Fibroblast of mammary gland (primary cell): ENCODE data around the gene C21orf91.
A peak's percentile ranks its signal among the peaks of the same experiment; 100 is the strongest.

Experiments used
- DNase-seq: peaks from one replicate; pipeline ENCODE4 v3.0.0-alpha.2; 2010; ENCODE audit warnings: low read depth
- H3K4me3 ChIP-seq: 2 replicates; pipeline ENCODE4 v1.5.1; 2011; ENCODE audit warnings: low read depth, mild to moderate bottlenecking, low read length, moderate library complexity; ENCODE audit not compliant: control insufficient read depth
- TF ChIP-seq, protein P1 (sequence below): conservative IDR thresholded peaks from 2 replicates; pipeline ENCODE4 v1.5.1; 2011; ENCODE audit warnings: low read depth, low read length, inconsistent platforms; ENCODE audit not compliant: control insufficient read depth, insufficient read depth

Gene C21orf91

DNA sequence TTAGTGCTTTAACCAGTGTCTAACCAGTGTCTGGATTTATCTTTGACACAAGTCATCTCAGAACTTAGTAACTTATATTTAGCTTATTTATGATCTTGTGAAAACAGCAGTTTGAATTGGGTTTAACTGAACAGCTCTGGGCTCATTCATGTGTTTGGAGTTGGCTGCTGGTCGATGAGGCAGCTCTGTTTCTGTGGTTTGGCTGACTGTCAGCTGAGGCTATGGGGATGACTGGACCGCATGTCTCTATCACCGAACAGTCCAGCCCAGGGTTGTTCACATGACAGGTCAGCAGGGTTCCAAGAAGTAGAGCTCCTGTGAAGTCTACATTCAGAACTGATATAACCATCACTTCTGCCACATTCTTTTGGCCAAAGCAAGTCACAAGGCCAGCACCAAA, 29.1 kb upstream of the C21orf91 start:
- no peak overlapping the region for H3K4me3 ChIP-seq
- peak; percentile 98 for DNase-seq
- TF ChIP-seq, protein P1, sequence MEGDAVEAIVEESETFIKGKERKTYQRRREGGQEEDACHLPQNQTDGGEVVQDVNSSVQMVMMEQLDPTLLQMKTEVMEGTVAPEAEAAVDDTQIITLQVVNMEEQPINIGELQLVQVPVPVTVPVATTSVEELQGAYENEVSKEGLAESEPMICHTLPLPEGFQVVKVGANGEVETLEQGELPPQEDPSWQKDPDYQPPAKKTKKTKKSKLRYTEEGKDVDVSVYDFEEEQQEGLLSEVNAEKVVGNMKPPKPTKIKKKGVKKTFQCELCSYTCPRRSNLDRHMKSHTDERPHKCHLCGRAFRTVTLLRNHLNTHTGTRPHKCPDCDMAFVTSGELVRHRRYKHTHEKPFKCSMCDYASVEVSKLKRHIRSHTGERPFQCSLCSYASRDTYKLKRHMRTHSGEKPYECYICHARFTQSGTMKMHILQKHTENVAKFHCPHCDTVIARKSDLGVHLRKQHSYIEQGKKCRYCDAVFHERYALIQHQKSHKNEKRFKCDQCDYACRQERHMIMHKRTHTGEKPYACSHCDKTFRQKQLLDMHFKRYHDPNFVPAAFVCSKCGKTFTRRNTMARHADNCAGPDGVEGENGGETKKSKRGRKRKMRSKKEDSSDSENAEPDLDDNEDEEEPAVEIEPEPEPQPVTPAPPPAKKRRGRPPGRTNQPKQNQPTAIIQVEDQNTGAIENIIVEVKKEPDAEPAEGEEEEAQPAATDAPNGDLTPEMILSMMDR, result no peak

DNA sequence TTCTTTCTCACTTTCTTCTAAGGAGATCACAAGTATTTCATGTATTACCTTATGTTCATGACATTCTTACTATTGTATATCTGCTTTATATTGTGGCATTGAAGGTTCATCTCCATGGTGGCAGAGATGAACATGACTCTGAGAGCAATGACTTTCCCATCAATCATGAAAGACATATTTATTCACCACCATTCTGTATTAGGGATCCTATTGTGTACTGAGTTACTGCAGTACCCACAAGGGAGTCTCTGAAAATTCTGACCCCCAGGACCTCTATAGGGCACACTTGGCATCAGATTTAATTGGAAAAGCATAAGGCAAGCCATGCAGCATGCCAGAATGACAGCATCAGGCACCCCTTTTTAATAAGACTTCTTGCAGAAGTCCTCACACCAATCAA, 21.9 kb upstream of the C21orf91 start:
- TF ChIP-seq, protein P1, result no peak

DNA sequence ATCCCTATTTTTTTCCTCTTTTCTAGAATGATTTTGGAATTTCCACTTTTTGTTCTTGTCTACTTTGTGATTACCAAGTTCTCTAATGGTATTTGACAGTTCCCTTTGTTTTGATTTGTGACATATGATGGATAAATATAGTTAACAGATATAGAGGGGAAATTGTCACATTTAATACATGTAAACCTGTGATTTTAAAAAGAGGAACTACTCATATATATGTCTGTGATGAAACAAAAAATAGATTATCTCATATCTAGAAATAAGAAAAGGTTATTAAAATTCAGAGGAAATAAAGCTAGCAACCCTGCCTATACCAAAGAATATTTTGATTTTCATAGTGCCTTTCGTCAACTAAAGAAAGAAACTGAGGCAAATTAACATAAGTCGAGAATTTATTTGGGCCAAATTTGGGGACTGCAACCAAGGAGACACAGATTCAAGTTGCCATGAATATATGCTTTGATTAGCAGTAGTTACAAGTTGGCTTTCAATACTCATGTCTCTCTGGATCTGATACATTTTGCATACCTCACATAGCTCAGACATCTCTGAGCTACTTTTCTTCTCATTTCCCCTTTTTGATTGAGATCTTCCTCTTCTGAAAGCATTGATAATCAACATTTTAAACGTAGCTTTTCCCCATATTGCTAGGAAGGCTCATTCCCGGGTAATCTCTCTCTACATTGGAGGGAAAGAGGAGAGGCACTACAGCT, 15.6 kb upstream of the C21orf91 start:
- H3K4me3 ChIP-seq, result no peak overlapping the region
- no peak for DNase-seq
- TF ChIP-seq, protein P1, result no peak

More for the DNA sequence above, 21.9 kb upstream of the C21orf91 start:
- no peak overlapping the region for H3K4me3 ChIP-seq
- no peak for DNase-seq

DNA sequence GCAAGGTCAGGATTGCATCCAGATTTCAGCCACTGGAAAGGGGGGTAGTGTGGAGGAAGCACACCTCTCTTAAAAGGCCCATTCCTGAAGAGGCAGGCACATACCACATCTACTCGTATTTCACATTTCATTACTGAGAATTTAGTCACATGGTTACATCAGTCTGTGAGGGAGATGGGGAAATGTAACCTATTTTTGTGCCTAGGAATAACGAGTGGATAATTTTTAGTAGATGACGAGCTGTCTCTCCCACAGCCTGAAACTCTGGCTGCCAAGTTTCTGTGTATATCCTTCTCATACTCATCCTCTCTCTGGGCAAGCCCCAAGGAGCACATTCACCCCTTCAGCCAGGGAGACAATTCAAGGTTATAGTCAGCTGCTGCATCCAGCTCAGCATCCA, 10.3 kb upstream of the C21orf91 start:
- peak; percentile 35 for DNase-seq
- no peak overlapping the region for H3K4me3 ChIP-seq
- TF ChIP-seq, protein P1, result no peak

DNA sequence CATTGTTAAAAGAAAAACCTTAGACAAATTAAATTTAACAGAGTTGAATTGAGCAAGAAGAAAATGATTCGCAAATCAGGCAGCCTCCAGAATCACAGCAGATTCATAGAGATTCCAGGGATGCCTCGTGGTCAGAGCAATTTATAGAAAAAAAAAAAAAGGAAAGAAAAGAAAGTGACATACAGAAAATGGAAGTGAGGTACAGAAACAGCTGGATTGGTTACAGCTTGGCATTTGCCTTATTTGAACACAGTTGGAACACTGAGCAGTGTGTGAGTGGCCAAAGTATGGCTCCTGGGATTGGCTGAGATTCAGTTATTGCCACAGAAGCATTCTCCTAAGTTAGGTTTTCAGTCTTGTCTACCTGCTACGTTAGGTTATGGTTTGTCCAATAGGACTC, 9.1 kb upstream of the C21orf91 start:
- TF ChIP-seq, protein P1, result no peak
- no peak overlapping the region for H3K4me3 ChIP-seq
- DNase-seq, result peak; percentile 57

DNA sequence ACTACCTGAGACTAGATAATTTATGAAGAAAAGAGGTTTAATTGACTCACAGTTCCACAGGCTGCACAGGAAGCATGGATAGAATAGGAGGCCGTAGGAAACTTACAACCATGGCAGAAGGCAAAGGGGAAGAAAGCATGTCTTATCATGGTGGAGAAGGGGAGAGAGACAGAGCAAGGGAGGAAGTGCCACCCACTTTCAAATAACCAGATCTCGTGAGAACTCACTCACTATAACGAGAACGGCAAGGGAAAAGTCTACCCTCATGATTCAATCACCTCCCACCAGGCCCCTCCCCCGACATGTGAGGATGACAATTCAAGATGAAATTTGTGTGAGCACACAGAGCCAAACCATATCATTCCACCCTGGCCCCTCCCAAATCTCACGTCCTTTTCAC, 4.7 kb upstream of the C21orf91 start:
- TF ChIP-seq, protein P1, result no peak
- no peak overlapping the region for H3K4me3 ChIP-seq
- no peak for DNase-seq
